ENCODE measurements around the gene ASB8. TPM values are rescaled to one million over a fixed set of nuclear protein-coding genes. Genes with fewer than 3 reads are reported as not detected.

Gene ASB8
- total RNA-seq, 4 donors from 2014 or later, result 134 to 359 (median 210) TPM

DNA sequence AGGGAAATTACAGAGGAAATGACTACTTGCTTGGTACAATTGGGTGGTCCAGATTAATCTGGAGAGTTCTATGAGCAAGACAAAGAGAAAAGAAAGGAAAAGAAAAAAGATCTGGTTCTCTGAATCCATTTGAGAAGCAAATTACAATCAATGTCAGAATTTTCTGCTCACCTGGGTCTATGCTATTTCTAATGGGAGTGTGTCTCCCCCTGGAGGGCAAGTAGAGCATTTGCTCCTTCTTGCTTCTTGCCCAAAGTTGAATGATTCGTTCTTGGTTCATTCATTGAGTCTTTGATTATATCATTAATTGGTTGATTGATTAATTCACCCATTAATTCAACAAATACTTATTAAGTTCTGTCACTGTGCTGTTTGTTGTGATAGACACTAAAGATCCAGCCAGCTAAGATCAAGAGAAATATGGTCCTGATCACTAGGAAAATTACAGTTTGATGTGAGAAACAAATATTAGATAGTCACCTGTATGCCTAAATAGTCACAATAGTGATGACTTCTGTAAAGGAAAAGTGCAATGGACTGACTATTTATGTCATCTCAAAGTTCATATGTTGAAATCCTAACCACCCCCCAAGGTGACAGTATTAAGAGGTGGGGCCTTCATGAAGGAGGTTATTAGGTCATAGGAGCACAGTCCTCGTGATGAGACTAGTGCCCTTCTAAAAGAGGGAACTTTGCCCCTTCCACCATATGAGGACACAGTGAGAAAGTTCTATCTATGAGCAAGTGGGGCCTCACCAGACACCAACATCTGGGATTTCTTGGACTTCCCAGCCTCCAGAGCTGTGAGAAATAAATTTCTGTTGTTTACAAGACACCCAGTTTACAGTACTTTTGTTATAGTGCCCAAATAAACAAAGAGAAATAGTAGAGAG, 8.0 kb upstream of the ASB8 start:
- TF ChIP-seq POLR2A (IDR thresholded peaks at IDR 0.05), result no peak
- TF ChIP-seq, protein P1, sequence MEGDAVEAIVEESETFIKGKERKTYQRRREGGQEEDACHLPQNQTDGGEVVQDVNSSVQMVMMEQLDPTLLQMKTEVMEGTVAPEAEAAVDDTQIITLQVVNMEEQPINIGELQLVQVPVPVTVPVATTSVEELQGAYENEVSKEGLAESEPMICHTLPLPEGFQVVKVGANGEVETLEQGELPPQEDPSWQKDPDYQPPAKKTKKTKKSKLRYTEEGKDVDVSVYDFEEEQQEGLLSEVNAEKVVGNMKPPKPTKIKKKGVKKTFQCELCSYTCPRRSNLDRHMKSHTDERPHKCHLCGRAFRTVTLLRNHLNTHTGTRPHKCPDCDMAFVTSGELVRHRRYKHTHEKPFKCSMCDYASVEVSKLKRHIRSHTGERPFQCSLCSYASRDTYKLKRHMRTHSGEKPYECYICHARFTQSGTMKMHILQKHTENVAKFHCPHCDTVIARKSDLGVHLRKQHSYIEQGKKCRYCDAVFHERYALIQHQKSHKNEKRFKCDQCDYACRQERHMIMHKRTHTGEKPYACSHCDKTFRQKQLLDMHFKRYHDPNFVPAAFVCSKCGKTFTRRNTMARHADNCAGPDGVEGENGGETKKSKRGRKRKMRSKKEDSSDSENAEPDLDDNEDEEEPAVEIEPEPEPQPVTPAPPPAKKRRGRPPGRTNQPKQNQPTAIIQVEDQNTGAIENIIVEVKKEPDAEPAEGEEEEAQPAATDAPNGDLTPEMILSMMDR (IDR thresholded peaks at IDR 0.05 in 4 of 5, conservative IDR thresholded peaks at IDR 0.05 in 1 of 5), result peak; percentile 88 to 94 (median 89)
- intact Hi-C loops (cut with DNase I; ENCODE audit: low total_unique reads), result loop anchor here (1.0 to 10.0 kb wide), 5 partner anchors 33 to 351 kb away; partner anchors contain the start of genes HDAC7 and TMEM106C
- H3K36me3 ChIP-seq, result no peaks in the 10 kb centered on the region
- ATAC-seq (peak; percentile 29 to 34), DNase-seq (no peak)
- peaks cover 26 to 44% of the 10 kb centered on the region in 2 donors for H3K4me1 ChIP-seq
- no peak overlapping the region for H3K4me3 ChIP-seq
- H3K27me3 ChIP-seq, result no peaks in the 10 kb centered on the region
- peak overlapping the region; percentile 86 to 98 (median 90) for H3K27ac ChIP-seq
- no peaks in the 10 kb centered on the region for H3K9me3 ChIP-seq
- in situ Hi-C loops (cut with MboI; ENCODE audit: low sequenced_read_pairs in 4 of 4), result loop anchor here in 3 of 4 donors (5.0 to 10.0 kb wide), 3 partner anchors 63 to 83 kb away; no protein-coding TSS in a partner anchor

DNA sequence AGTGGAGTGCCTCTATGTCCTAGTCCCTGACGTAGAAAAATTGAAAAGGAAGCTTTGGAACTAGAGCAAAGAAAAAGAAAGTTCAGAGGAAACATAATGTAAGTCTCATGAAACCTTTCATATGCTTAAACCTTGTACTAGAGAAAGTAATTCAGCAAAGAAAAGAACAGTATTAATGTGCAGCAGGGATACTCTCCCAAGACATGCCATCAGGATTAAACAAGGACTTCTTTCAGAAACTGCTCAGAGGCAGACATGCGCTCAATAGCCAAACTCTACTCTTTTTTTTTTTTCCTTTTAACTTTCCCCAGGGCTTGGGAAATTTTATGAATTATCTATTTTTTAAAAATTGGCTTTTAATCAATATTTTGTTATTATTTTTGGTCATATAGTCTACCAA, 7.1 kb upstream of the ASB8 start:
- intact Hi-C loops (cut with DNase I; ENCODE audit: low total_unique reads) (loop anchor here (2.0 to 10.0 kb wide), 2 partner anchors 202 to 350 kb away; partner anchors contain the start of genes HDAC7 and TMEM106C), in situ Hi-C loops (cut with MboI; ENCODE audit: low sequenced_read_pairs in 4 of 4) (loop anchor here in 1 of 4 donors (10.0 kb wide), 1 partner anchor 80 kb away; no protein-coding TSS in a partner anchor)
- peak in 1 of 2 donors; percentile 7 for ATAC-seq
- no peaks in the 10 kb centered on the region for H3K9me3 ChIP-seq
- peak overlapping the region; percentile 86 to 98 (median 90) for H3K27ac ChIP-seq
- TF ChIP-seq, protein P1 (IDR thresholded peaks at IDR 0.05 in 4 of 5, conservative IDR thresholded peaks at IDR 0.05 in 1 of 5), result no peak
- no peak for TF ChIP-seq POLR2A (IDR thresholded peaks at IDR 0.05)
- peaks cover 26 to 46% of the 10 kb centered on the region in 2 donors for H3K4me1 ChIP-seq
- H3K36me3 ChIP-seq, result no peaks in the 10 kb centered on the region
- H3K27me3 ChIP-seq, result no peaks in the 10 kb centered on the region
- DNase-seq, result no peak
- H3K4me3 ChIP-seq, result no peak overlapping the region

DNA sequence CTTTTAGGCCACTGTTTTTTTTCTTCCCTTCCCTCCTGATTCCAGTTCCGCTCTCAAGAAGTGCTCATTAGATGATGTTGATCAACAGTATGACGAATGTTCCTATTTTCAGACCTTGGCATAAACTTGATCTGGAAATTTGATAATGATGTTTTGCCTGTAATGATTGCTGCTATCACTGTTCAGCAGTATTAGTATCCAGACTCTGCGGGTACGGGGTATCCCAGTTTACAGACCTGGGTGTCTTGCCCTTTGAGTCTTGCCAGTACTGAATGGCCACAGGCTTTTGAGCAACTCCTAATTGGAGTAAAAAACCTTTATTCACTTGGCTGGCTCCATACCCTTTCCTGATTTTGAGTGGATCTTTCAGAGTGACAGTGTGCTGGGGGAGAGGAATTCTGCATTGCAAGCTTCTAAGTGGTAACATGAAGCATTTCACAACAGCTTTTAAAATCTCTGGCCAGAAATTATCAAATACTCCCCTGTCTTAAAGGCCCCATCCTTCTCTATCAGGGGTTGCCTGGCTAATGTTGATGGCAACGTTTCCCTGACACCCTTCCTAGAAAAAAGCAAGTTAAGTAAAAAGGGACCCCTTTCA, 5.9 kb upstream of the ASB8 start:
- H3K9me3 ChIP-seq, result no peaks in the 10 kb centered on the region
- intact Hi-C loops (cut with DNase I; ENCODE audit: low total_unique reads), result loop anchor here (1.0 to 10.0 kb wide), 2 partner anchors 58 to 348 kb away; partner anchors contain the start of gene HDAC7
- TF ChIP-seq, protein P1 (IDR thresholded peaks at IDR 0.05 in 4 of 5, conservative IDR thresholded peaks at IDR 0.05 in 1 of 5), result no peak
- TF ChIP-seq POLR2A (IDR thresholded peaks at IDR 0.05), result peak in 1 of 2 donors; percentile 57
- H3K4me1 ChIP-seq, result peaks cover 27 to 55% of the 10 kb centered on the region in 2 donors
- in situ Hi-C loops (cut with MboI; ENCODE audit: low sequenced_read_pairs in 4 of 4), result loop anchor here in 1 of 4 donors (10.0 kb wide), 1 partner anchor 78 kb away; no protein-coding TSS in a partner anchor
- no peak for DNase-seq
- H3K36me3 ChIP-seq, result no peaks in the 10 kb centered on the region
- peak overlapping the region in 1 of 4 donors; percentile 22 for H3K4me3 ChIP-seq
- no peaks in the 10 kb centered on the region for H3K27me3 ChIP-seq
- peak overlapping the region; percentile 86 to 98 (median 90) for H3K27ac ChIP-seq
- ATAC-seq, result peak; percentile 79 to 85

DNA sequence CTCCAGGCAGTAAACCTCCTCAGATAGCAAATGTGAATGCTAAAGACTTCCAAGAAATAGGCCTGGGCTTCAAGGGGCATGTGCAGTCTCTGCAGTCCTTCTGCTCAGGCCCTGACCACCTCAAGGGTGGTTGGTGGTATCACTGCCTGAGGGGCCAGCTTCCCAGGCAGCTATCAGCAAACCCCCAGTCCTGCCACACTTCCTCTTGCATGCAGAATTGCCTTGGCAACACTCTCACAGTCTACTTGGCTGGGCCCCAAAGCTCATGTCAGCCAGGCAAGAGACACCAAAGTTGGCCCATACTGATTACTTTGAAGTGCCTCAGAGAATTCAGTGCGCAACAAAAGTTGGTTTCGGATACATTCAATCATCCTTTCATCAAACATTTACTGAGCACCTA, 3.5 kb upstream of the ASB8 start:
- Histone ChIP-seq H3K27me3 (no peaks in the 10 kb centered on the region), H3K27ac (peak overlapping the region; percentile 86 to 98 (median 90)), H3K4me3 (no peak overlapping the region), H3K36me3 (no peaks in the 10 kb centered on the region), H3K9me3 (no peaks in the 10 kb centered on the region), H3K4me1 (peaks cover 41 to 70% of the 10 kb centered on the region in 2 donors)
- in situ Hi-C loops (cut with MboI; ENCODE audit: low sequenced_read_pairs in 4 of 4), result loop anchor here in 1 of 4 donors (10.0 kb wide), 1 partner anchor 76 kb away; no protein-coding TSS in a partner anchor
- no peak for ATAC-seq
- intact Hi-C loops (cut with DNase I; ENCODE audit: low total_unique reads), result loop anchor here (10.0 kb wide), 1 partner anchor 346 kb away; the partner anchor contains the start of gene HDAC7
- peak in 1 of 2 donors; percentile 58 for DNase-seq
- TF ChIP-seq POLR2A (IDR thresholded peaks at IDR 0.05), result no peak
- TF ChIP-seq, protein P1 (IDR thresholded peaks at IDR 0.05 in 4 of 5, conservative IDR thresholded peaks at IDR 0.05 in 1 of 5), result no peak

Measured in gastrocnemius medialis (tissue), 4 donors.